GM12891 (cell line): ENCODE measurements around the gene TBL2.

ENCODE experiments used
- POLR2A ChIP-seq: IDR thresholded peaks from 2 replicates; pipeline ENCODE4 v1.6.1; 2011; ENCODE audit warnings: low read depth, low read length, control low read depth
- POLR2AphosphoS5 ChIP-seq: IDR thresholded peaks from 2 replicates; pipeline ENCODE4 v1.6.1; 2011; ENCODE audit warnings: low read depth, low read length, control low read depth
- POU2F2 ChIP-seq: IDR thresholded peaks from 2 replicates; pipeline ENCODE4 v1.6.1; 2011; ENCODE audit warnings: low read depth, mild to moderate bottlenecking, control low read depth, low read length, moderate library complexity
- SPI1 ChIP-seq: IDR thresholded peaks from 2 replicates; pipeline ENCODE4 v1.6.1; 2011; ENCODE audit warnings: low read depth, low read length, control low read depth
- TAF1 ChIP-seq: IDR thresholded peaks from 2 replicates; pipeline ENCODE4 v1.6.1; 2011; ENCODE audit warnings: low read depth, low read length, control low read depth

DNA sequence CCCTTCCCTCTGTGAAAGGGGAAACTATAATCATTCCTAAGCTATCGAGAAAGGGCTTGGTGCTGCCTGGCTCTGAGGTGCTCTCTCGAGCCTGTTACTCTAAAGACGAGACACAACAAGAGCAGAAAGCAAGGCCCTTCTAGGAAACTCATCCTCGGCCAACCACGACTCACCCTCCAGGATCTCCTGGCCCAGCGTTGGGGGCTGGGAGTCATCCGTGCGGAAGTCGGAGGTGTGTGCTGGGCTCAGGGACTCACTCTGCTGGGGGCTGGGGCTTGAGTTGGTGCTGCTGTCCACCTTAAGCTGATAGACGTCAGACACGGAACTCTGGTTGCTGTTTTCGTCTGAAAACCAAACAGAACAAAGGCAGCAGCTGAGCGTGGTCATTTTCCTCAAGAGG, 38.7 kb downstream of the TBL2 start:
- TF ChIP-seq POLR2AphosphoS5 (no peak), POLR2A (no peak), POU2F2 (no peak), TAF1 (no peak), SPI1 (no peak)
